Fibroblast of the aortic adventitia (primary cell): Measurements from ENCODE around the gene MEP1A. TPM values are rescaled to one million over a fixed set of nuclear protein-coding genes. Genes with fewer than 3 reads are reported as not detected.
"Not testable (repeated sequence)": the region's sequence is repeated elsewhere in the genome, so short reads cannot be mapped to it uniquely, and the experiment has no call there.

Experiments used
- DNase-seq: peaks from one replicate; pipeline ENCODE4 v3.0.0-alpha.2; 2010; ENCODE audit warnings: low read depth
- H3K4me3 ChIP-seq: 2 replicates; pipeline ENCODE4 v1.5.1; 2011; ENCODE audit warnings: low read depth, mild to moderate bottlenecking, control low read depth, low read length, moderate library complexity
- CTCF ChIP-seq: IDR thresholded peaks from 2 replicates; pipeline ENCODE4 v1.5.1; 2011; ENCODE audit warnings: mild to moderate bottlenecking, low read length, control low read depth, inconsistent platforms; ENCODE audit not compliant: insufficient read depth
- total RNA-seq: library from RNA; depleted of rRNA; stranded (reverse); fragments of >200 nt; gene quantifications from 2 replicates; pipeline ENCODE4 v1.2.3, GENCODE V29; 2012; ENCODE audit warnings: low replicate concordance

Gene MEP1A
- total RNA-seq = not detected in 2 replicates

DNA sequence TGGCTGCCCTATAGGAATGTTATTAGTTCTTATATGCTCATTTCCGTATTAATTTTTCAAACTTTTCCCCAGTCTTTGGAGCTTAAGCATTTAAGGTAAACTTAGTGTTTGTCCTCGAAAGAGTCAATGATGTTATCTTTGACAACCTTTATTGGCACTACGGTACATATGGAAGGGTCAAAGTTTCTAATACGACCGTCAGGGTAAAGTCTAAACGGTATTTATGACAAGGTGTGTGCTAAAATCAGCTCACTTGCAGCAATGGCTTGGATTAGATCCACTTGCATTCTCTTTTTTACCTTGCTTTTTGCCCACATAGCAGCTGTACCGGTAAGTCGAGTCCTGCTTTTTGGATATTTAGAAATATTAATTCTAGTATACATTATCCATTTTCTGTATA, at the start of gene MEP1A:
TSS of gene MEP1A (plus strand) at position 252 of the 400 bp plus-strand sequence. CDS start at position 262, 10 bp downstream.
- no peak for TF ChIP-seq CTCF
- H3K4me3 ChIP-seq = no peak within 1 kb of the TSS
- no peak for DNase-seq

DNA sequence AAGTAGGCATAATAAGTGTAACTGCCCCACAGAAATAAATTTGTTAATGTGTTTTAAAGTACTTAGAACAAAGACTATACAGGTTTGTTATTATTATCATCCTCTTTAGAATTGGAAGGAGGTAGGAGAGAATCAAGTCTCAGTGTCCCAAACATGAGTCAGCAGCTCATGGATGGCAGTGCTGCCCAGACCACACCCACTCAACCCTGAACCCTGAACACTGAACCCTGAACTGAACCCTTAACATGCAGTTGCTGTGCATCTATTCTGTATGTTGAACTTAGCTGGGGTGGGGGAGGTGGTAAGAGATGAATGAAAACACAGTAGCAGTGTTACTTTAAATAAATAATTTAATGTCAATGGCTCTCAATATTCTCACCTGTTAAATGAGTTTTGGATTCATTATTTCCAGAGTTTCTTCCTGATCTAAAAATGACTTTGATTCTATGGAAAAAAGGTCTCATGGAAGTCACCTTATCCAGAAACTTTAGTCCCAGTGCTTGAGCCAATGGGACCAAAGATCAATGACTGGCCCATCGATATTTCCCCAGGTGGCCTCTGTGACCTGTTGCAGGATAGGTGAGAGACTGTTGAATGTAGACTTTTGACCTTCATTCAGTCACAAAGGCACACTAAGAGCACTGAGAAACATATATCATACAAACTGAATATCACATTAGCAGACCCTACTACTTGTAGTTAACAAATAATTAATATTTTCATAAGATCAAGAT, 49.6 kb upstream of the MEP1A start:
- no peak for DNase-seq
- no peak overlapping the region for H3K4me3 ChIP-seq
- no peak for TF ChIP-seq CTCF

- H3K4me3 ChIP-seq, DNase-seq: not testable (repeated sequence)
Observed at GRCh38 chr6:46744159-46744725, 48.9 kb upstream of the MEP1A start.

GRCh38 chr6:46745973-46746372, 47.2 kb upstream of the MEP1A start:
- no peak for DNase-seq
- TF ChIP-seq CTCF = no peak
- no peak overlapping the region for H3K4me3 ChIP-seq

GRCh38 chr6:46746696-46747095, 46.5 kb upstream of the MEP1A start, which contains the start of gene ANKRD66:
ANKRD66 (plus strand) TSS chr6:46746933; CDS start chr6:46751949, 5,016 bp downstream.
- no peak within 1 kb of the TSS for H3K4me3 ChIP-seq
- TF ChIP-seq CTCF = no peak
- no peak for DNase-seq

DNA sequence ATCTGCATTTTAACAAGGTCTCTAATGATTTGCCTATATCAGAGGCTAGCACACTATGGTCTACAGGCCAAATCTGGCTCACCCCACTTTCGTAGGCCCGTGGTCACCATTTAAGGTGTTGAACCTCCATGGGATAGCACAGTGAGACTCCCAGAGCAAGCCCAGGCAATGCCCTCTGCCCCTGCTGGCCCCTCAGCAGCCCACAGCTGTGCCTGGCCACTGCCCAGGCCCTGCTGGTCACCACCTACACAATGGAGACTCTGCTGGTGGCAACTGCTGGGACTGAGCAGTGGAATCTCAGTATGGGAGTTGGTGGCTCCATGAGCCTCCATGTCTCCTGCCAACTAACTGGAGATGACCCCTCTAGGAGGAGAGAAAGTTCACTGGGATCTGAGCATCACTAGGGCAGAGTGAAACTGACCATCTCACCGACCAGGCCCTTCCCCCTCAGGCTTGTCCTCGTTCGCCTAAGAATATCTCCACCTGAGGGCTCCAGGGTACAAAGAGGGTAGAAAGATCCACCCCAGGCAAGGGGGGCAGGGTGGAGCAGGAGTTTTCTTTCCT, 44.2 kb upstream of the MEP1A start:
- DNase-seq = no peak
- no peak overlapping the region for H3K4me3 ChIP-seq
- no peak for TF ChIP-seq CTCF

GRCh38 chr6:46749731-46750130, 43.5 kb upstream of the MEP1A start:
- no peak overlapping the region for H3K4me3 ChIP-seq
- no peak for DNase-seq
- TF ChIP-seq CTCF = no peak
